Panc1 (cell line): ENCODE measurements around the gene UROC1. TPM values are rescaled to one million over a fixed set of nuclear protein-coding genes. Genes with fewer than 3 reads are reported as not detected.

ENCODE experiments used
- ATAC-seq: fragments of 200-7000 bp; cut with Tn5 transposase; 2 replicates; pipeline ENCODE4 v1.9.1; 2020; ENCODE audit warnings: mild to moderate bottlenecking, moderate library complexity
- BruUV-seq: library from RNA; stranded (reverse); fragments of 400-500 nt; replicated peaks from 2 replicates; lab custom pipeline; 2021; lab: Mats Ljungman, UMichigan
- CTCF ChIA-PET: fragments of 300-600 bp; sonication (Branson Sonifier 250); formaldehyde crosslinking; loops from one replicate; lab custom pipeline; 2022; ENCODE audit warnings: antibody characterized with exemption; lab: Charles Lee
- POLR2A ChIA-PET: fragments of 300-600 bp; sonication (Branson Sonifier 250); formaldehyde crosslinking; loops from one replicate; lab custom pipeline; 2022; ENCODE audit warnings: antibody characterized with exemption; lab: Charles Lee
- DNase-seq: peaks from one replicate; pipeline ENCODE4 v3.0.0-alpha.2; 2010; ENCODE audit warnings: low read depth, low spot score
- H3K27ac ChIP-seq: 2 replicates; pipeline ENCODE4 v1.5.1; 2011; ENCODE audit warnings: mild to moderate bottlenecking, low read length, inconsistent platforms
- H3K27me3 ChIP-seq: fragments of 200-500 bp; sonication (Bioruptor generic); 2 replicates; pipeline ENCODE4 v1.6.0; 2014; ENCODE audit warnings: low read length, inconsistent platforms; ENCODE audit not compliant: control insufficient read depth, insufficient read depth
- H3K36me3 ChIP-seq: fragments of 200-500 bp; sonication (Bioruptor generic); 2 replicates; pipeline ENCODE4 v1.5.1; 2014; ENCODE audit warnings: inconsistent platforms, mild to moderate bottlenecking, low read length, moderate library complexity; ENCODE audit not compliant: control insufficient read depth, insufficient read depth
- H3K4me1 ChIP-seq: 2 replicates; pipeline ENCODE4 v1.5.1; 2011; ENCODE audit warnings: inconsistent platforms, mild to moderate bottlenecking, low read length, moderate library complexity; ENCODE audit not compliant: control insufficient read depth, insufficient read depth
- H3K4me3 ChIP-seq, 2 experiments: 2 replicates each; pipeline ENCODE4 v1.5.1; 2011 to 2012; ENCODE audit warnings: low read depth in 2 of 2, low read length in 2 of 2, mild to moderate bottlenecking in 2 of 2, inconsistent platforms in 1 of 2, moderate library complexity in 1 of 2
- H3K9me3 ChIP-seq: fragments of 200-500 bp; sonication (Bioruptor generic); 2 replicates; pipeline ENCODE4 v1.5.1; 2014; ENCODE audit warnings: low read depth, mild to moderate bottlenecking, inconsistent platforms, low read length, moderate library complexity; ENCODE audit not compliant: control insufficient read depth, insufficient read depth
- POLR2AphosphoS5 ChIP-seq: IDR thresholded peaks from 2 replicates; pipeline ENCODE4 v1.6.1; 2012; ENCODE audit warnings: mild to moderate bottlenecking, low read depth, low read length, moderate library complexity
- SIN3A ChIP-seq: IDR thresholded peaks from 2 replicates; pipeline ENCODE4 v1.6.1; 2012; ENCODE audit warnings: low read depth, mild to moderate bottlenecking, low read length, moderate library complexity, borderline replicate concordance; ENCODE audit not compliant: insufficient read depth
- TCF7L2 ChIP-seq: IDR thresholded peaks from 2 replicates; pipeline ENCODE4 v1.6.1; 2011; ENCODE audit warnings: mild to moderate bottlenecking, low read depth, low read length, inconsistent platforms
- in situ Hi-C: cut with HindIII; loops from 2 replicates; pipeline ENCODE4 v1.10.0; 2016; ENCODE audit warnings: low sequenced_read_pairs, low pct_unique_long_range_greater_than_20kb
- intact Hi-C: fragments of 100-400 bp; cut with micrococcal nuclease; formaldehyde crosslinking; loops from one replicate; pipeline ENCODE4 v1.10.0; 2022; ENCODE audit not compliant: unreplicated experiment
- total RNA-seq: library from RNA; stranded (reverse); gene quantifications from one replicate; pipeline ENCODE4 v1.2.1, GENCODE V29; 2021; ENCODE audit not compliant: unreplicated experiment
- TF ChIP-seq, protein P1 (sequence below): fragments of 450-650 bp; IDR thresholded peaks from 2 replicates; pipeline ENCODE4 v1.5.1; 2017; ENCODE audit warnings: mild to moderate bottlenecking
- TF ChIP-seq, protein P2 (sequence below), 2 experiments: IDR thresholded peaks; 2 replicates each; pipeline ENCODE4 v1.6.1; 2011 to 2012; ENCODE audit warnings: low read depth in 2 of 2, control low read depth in 1 of 2, low read length in 1 of 2, mild to moderate bottlenecking in 1 of 2, moderate library complexity in 1 of 2; ENCODE audit not compliant: insufficient read depth in 1 of 2

Gene UROC1
- total RNA-seq, 1 experiment from 2014 or later = not detected

DNA sequence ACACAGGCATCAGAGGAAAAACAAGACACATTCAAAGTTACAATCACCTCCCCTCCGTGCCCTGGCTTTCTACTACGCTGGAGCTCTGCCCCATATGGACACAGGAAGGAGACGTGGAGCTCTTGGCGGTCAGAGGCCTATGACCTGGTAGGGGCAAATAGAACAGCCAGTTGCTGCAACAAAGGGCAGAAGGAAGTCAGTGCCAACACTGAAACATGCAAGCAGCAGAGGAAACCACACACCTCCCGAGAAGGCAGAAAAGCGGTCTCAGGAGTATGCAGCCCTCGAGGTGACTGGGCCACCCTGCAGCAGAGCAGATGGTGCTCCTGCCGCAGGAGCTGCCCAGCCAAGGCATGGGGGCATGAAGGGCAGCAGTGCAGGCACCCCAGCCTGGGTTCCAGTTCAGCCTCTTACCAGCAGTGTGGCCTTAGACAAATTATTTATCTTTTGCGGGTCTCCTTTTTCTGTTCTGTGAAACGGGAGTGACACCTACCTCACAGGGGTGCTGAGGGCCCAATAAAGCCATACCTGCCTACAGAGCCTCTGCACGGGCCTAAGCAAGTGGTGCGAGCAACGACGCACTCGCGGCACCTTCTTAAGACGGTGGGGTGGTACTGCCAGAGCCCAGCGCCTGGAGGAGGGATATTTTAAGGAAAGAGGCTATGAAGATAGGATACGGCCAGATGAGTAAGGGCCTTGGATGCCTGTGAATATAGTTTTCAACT lies 50.5 kb downstream of the UROC1 start:
- DNase-seq = no peak
- Histone ChIP-seq H3K4me1 (peaks cover 4% of the 10 kb centered on the region), H3K27me3 (no peaks in the 10 kb centered on the region), H3K4me3 (no peak overlapping the region), H3K36me3 (peaks cover 36% of the 10 kb centered on the region), H3K27ac (no peak overlapping the region), H3K9me3 (no peaks in the 10 kb centered on the region)
- no TSS peak for BruUV-seq
- TF ChIP-seq, protein P1, sequence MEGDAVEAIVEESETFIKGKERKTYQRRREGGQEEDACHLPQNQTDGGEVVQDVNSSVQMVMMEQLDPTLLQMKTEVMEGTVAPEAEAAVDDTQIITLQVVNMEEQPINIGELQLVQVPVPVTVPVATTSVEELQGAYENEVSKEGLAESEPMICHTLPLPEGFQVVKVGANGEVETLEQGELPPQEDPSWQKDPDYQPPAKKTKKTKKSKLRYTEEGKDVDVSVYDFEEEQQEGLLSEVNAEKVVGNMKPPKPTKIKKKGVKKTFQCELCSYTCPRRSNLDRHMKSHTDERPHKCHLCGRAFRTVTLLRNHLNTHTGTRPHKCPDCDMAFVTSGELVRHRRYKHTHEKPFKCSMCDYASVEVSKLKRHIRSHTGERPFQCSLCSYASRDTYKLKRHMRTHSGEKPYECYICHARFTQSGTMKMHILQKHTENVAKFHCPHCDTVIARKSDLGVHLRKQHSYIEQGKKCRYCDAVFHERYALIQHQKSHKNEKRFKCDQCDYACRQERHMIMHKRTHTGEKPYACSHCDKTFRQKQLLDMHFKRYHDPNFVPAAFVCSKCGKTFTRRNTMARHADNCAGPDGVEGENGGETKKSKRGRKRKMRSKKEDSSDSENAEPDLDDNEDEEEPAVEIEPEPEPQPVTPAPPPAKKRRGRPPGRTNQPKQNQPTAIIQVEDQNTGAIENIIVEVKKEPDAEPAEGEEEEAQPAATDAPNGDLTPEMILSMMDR = no peak
- no peak for ATAC-seq
- intact Hi-C loops (no loop called here), in situ Hi-C loops (no loop called here)
- POLR2A ChIA-PET = interaction anchor here (0.7 kb wide), 1 partner anchor 455 kb away, joined by 3 read pairs; no protein-coding TSS in a partner anchor
- CTCF ChIA-PET = no interaction called here

DNA sequence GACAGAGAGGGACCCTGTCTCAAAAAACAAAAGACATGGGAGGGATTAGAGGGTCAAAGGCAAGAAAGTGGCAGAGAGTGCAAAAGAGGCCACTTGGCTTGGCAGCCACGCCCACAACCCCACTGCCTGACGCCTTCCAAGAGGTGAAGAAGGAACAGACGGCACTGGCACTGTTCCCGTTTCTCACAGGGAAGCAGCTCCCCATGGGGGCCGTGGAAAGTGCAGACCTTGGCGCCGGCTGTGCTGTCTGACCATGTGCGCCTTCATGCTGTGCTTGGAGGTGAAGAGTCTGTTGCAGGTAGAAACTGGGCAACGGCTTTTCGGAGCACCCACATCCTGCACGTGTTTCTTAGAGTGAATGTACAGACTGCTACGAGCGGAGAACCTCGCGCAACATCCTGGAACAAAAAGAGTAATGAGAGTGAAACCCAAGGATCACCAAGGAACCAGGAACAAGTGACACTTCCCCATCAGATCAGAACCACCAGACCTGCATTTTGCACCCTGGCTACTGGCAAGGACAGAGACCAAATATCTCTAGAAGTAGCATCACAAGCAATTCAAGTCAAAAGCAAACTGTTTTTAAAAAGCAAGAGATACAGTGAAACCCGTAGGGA lies 51.5 kb downstream of the UROC1 start:
- in situ Hi-C loops = no loop called here

More for the DNA sequence above, 51.5 kb downstream of the UROC1 start:
- TF ChIP-seq POLR2AphosphoS5 = no peak
- TF ChIP-seq, protein P2, sequence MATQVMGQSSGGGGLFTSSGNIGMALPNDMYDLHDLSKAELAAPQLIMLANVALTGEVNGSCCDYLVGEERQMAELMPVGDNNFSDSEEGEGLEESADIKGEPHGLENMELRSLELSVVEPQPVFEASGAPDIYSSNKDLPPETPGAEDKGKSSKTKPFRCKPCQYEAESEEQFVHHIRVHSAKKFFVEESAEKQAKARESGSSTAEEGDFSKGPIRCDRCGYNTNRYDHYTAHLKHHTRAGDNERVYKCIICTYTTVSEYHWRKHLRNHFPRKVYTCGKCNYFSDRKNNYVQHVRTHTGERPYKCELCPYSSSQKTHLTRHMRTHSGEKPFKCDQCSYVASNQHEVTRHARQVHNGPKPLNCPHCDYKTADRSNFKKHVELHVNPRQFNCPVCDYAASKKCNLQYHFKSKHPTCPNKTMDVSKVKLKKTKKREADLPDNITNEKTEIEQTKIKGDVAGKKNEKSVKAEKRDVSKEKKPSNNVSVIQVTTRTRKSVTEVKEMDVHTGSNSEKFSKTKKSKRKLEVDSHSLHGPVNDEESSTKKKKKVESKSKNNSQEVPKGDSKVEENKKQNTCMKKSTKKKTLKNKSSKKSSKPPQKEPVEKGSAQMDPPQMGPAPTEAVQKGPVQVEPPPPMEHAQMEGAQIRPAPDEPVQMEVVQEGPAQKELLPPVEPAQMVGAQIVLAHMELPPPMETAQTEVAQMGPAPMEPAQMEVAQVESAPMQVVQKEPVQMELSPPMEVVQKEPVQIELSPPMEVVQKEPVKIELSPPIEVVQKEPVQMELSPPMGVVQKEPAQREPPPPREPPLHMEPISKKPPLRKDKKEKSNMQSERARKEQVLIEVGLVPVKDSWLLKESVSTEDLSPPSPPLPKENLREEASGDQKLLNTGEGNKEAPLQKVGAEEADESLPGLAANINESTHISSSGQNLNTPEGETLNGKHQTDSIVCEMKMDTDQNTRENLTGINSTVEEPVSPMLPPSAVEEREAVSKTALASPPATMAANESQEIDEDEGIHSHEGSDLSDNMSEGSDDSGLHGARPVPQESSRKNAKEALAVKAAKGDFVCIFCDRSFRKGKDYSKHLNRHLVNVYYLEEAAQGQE (IDR thresholded peaks at IDR 0.05; ENCODE audit: insufficient read depth in 1 of 2, low read depth in 2 of 2, low read length in 1 of 2) = no peak
- TF ChIP-seq SIN3A = no peak
- TF ChIP-seq TCF7L2 = no peak
- TF ChIP-seq, protein P1 = no peak
- no peak for ATAC-seq
- POLR2A ChIA-PET = no interaction called here
- CTCF ChIA-PET = no interaction called here
- no peaks in the 10 kb centered on the region for H3K27me3 ChIP-seq
- no peaks in the 10 kb centered on the region for H3K9me3 ChIP-seq
- no peak overlapping the region for H3K27ac ChIP-seq
- H3K4me1 ChIP-seq = no peaks in the 10 kb centered on the region
- intact Hi-C loops = no loop called here
- H3K36me3 ChIP-seq = peaks cover 30% of the 10 kb centered on the region
- BruUV-seq = no TSS peak
- H3K4me3 ChIP-seq = no peak overlapping the region
- no peak for DNase-seq
